Cerebellar nuclear complex (tissue), 1 donor: ENCODE data around the gene GALP.
"Not testable (repeated sequence)": the region's sequence is repeated elsewhere in the genome, so short reads cannot be mapped to it uniquely, and the experiment has no call there.

Experiments used
- DNase-seq, 2 experiments: peaks; one replicate each; lab custom pipeline; 2025; lab: John Stamatoyannopoulos, UW

The GALP gene

GRCh38 chr19:56175861-56176307, at the start of gene GALP:
TSS of gene GALP (plus strand) at chr19:56176008. CDS start at chr19:56177109, 1,101 bp downstream.
- not testable (repeated sequence) for DNase-seq

DNA sequence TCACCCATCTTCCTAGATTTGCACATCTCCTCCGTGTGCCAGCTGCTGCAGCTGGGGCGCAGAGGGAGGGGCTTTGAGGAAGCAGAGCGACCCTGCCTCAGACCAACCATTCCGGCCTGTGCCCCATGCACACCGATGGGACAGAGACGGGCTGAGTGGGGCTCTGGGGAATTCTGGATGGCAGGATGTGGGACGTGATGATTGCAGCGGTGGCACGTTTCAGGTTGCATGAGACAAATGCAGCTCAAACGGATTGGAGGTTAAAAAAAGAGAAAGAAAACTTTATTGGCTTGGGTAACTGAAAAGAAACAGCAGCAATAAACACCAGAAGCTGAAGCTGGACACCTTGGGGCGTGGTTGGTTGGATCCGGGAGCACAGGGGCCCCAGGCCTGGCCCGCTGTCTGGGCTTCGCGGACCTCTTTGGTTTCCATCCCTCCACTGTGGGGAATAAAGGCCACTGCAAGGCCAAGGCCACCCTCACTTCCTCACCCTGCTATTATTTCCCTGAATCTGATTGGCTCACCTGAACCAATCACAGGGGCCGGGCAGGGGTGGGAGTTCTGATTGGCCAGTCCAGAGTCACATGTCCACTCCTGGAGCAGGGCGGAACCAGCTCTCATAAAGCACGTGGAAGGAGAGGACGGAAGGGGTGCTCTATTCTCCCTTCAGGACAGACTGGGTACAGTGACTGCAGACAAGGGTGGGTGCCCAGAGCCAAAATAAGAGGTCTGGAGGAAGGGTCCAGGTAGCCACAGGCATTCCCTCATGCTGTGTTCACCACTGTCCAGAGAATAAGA, 48.6 kb upstream of the GALP start:
- no peak for DNase-seq

DNA sequence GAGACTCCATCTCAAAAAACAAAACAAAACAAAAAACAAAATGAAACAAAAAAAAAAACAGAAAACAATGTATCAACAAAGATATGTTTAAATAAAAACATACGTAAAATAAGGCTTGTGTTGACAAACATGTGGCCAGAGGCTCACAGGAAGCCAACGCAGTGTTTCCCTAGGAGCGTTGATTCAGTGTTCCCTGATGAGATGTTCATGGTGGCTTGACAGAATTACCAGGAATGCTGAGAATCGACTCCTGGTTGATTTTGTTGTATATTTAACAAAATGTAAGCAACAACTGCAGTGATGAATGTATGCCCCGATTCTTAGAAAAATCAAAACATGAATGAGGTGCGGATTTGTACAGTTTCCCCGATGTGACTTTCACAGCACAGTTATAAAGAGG, 45.8 kb upstream of the GALP start:
- no peak for DNase-seq

DNA sequence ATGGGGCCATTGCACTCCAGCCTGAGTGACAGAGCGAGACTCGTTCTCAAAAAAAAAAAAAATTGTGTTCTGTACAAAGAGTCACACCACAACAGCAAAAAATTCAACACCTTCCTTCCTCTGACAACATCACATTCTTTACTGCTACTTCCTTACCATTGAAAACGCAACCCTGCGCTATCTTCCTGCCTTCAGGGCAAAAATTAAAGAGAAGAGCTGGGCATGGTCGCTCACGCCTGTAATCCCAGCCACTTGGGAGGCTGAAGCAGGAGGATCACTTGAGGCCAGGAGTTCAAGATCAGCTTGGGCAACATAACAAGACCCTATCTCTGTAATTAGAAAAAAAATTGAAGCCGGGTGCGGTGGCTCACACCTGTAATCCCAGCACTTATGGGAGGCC, 44.2 kb upstream of the GALP start:
- DNase-seq: no peak

DNA sequence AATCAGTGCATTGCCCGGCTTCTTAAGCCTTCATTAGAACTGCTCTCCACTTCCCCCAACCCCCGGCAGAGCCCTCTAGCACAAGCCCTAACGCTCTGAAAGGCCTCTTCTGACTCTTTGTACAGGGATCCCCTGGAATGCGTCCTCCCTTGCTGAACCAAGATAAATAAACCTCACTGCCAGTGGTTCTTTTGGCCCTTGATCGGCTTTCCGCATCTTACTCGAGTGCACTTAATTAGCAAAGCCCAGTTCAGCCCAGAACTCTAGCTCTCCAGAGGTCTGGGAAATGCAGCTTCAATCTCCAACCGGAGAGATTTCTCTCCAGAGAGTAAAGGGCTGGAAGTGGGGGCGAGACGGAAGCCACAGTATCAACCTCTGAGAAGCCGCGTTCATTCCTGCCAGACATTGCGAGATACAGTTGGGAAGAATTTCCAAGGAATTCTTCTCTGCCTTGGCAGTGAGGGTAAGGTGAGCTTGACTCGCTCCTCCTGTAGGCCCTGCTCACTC, 43.4 kb upstream of the GALP start:
- no peak for DNase-seq

- no peak for DNase-seq
These were observed 41.8 kb upstream of the GALP start for GRCh38 chr19:56133858-56134653.

DNA sequence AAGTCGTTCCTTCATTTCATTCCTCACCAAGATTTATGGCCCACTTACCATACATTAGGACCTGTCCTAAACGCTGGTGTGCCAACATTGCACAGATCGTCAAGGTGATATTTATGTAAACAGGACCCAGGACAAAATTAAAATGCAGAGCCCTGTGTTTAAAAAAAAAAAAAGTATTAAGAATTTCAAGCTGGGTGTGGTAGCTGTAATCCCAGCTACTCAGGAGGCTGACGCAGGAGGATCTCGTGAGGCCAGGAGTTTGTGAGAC, 41.2 kb upstream of the GALP start:
- no peak for DNase-seq

DNA sequence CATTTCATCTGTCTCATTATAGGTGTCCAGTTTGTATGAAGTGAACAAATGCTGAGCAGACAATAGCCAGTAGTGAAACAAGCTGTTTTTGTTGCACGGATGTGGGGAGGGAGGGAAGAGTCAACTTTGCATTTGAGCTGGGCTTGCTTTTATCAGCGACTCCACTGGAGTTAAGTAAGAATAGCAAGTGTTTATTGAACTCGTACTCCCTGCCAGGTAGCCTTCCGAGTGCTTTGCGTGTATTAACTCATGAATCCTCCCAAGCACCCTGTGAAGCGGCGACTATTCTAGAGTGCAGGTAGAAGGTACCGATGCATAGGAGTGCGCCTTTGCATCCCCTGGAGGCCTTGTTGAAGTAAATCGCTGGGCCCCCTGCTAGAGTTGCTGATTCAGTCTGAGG, 39.4 kb upstream of the GALP start:
- DNase-seq: no peak

DNA sequence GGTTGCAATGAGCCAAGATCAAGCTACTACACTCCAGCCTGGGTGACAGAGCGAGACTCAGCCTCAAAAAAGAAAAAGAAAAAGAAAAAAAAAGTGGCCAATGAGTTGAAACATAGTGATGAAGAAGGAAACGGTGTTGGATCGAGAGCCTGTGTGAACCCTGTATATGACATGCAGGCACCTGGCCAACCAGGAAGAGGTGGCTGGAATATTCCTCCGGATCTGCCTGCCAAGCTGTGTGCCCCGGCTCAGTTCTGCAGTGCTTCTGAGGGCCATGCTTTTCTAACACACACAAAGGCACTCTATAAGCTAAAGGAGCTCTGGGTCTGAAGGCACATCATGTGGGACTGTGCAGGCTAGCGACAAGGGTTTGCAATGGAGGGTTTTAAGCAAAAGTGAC, 38.4 kb upstream of the GALP start:
- DNase-seq: no peak

DNA sequence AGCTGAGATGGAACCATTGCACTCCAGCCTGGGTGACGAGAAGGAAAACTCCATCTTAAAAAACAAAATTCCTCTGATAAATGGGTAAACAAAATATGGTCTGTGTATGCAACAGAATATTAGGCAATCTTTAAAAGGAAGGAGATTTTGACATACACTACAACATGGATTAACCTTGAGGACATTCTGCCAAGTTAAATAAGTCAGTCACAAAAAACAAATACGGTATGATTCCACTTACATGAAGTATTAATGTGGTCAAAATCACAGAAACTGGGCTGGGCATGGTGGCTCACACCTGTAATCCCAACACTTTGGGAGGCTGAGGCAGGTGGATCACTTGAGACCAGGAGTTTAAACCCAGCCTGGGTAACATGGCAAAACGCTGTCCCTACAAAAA, 37.7 kb upstream of the GALP start:
- DNase-seq: no peak

DNA sequence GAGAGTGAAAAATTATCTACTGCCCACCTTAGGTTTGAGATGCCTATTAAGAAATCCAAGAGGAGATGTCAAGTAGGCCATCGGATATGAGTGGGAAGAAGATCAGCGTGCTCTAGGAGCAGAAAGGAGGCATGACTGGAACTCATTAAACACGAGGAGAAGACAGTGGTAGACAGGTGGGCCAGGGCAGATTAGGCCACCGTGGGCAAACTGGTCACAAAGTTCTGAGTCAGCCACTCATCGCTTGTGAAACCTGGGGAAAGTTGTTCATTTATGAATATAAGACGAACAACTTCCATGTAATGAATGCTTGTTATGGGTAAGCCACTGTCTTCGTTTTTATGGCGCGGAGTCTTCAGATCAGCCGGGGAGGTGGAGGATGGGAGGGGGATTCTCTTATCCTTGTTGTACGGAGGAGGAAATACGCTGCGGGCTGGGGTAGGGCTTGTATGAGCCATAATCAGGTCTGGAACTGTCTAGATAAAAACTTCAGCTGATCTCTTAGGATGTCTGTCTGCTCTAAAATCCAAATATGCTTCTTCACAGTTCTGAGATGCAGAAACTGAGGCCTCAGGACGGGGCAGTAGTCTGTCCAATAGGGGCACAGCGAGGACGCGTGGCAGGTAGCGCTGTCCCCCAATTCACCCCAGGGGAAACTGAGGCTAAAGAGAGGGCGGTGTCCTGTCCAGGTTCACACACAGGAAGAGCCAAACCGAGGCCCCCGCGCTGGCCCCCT, 35.8 kb upstream of the GALP start:
- DNase-seq: no peak

- DNase-seq: peak; percentile 96 to 98
These were observed 35.0 kb upstream of the GALP start, which contains the start of gene ZNF444 for GRCh38 chr19:56140583-56141416. TSS of gene ZNF444 (plus strand) at chr19:56141287. CDS start at chr19:56146912, 5,625 bp downstream.

DNA sequence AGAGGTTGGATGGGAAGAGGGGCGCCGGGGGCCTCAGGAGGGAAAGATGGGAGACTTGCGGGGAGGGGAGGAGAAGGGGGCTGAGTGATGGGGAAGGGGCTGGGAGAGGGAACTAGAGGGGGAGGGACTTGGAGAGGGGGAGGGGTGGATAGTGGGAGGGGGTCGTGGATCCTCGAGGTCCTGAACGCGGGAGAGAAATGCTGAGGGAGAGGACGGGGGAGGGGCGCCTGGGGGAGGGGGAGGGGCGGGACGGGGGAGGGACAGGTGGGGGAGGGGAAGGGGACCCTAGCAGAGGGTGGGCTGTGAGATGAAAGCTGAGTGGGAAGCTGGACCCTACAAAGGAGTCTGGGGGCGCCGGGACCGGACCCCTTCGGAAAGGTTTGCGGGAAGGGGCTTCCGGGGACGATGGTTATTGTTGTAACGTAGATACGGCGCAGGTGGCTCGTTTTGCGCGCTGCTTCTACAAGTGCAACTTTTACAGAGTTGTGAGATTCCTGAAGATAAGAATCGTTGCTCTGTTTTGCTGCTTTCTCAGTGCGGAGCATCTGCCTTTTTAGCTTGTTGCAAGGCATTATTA, 34.3 kb upstream of the GALP start:
- no peak for DNase-seq

GRCh38 chr19:56142087-56142787, 33.6 kb upstream of the GALP start:
- DNase-seq: no peak

GRCh38 chr19:56142897-56143434, 32.8 kb upstream of the GALP start:
- no peak for DNase-seq

GRCh38 chr19:56144376-56144775, 31.4 kb upstream of the GALP start:
- DNase-seq: no peak

GRCh38 chr19:56144831-56145230, 31.0 kb upstream of the GALP start:
- DNase-seq: no peak

- no peak for DNase-seq
These were observed 30.1 kb upstream of the GALP start for GRCh38 chr19:56145698-56146097.

GRCh38 chr19:56146904-56147303, 28.9 kb upstream of the GALP start:
- no peak for DNase-seq

DNA sequence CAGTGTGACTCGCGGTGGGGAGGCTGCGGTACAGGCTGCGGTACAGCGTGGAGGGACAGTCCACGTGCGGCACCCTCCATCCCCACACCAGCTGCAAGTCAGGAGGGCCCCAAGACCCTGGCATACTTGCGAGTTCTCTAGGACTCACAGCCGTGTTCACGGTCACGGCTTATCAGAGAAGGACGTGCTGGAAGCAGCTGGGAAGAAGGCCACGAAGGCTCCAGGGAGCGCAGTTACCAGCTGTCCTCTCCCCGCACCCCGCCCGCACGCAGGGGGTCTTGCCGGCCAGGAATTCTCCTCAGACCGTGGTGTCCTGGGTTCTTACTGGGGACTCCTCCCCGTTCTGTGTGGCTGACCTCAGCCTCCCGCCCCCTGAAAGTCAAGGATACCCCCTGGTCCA, 28.5 kb upstream of the GALP start:
- DNase-seq: no peak
